ENCODE results near the gene FGG. TPM values are rescaled to one million over a fixed set of nuclear protein-coding genes. Genes with fewer than 3 reads are reported as not detected.
"Not testable (repeated sequence)": the region's sequence is repeated elsewhere in the genome, so short reads cannot be mapped to it uniquely, and the experiment has no call there.

FGG gene
- total and polyA plus RNA-seq, 5 donors, result 0.45 to 1.8 TPM; not detected in 3

DNA sequence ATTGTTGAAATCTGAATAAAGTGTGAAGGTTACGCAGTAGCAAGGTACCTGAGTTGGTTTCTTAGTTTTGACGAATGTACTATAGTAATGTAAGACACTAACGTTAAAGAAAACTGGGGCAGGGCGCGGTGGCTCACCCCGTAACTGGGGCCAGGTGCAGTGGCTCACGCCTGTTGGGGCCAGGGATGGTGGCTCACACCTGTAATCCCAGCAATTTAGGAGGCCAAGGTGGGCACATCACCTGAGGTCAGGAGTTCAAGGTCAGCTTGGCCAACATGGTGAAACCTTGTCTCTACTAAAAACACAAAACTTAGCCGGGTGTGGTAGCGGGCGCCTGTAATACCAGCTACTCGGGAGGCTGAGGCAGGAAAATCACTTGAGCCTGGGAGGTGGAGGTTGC is 15.2 kb downstream of the FGG start:
- H3K4me3 ChIP-seq (ENCODE audit: low read length); DNase-seq; ATAC-seq; intact Hi-C loops (cut with DNase I); H3K27ac ChIP-seq (ENCODE audit: low read length); H3K9me3 ChIP-seq (ENCODE audit: control insufficient read depth, low read length); H3K27me3 ChIP-seq (ENCODE audit: control insufficient read depth, insufficient read depth); H3K4me1 ChIP-seq (ENCODE audit: control insufficient read depth, insufficient read depth, low read length): not testable (repeated sequence)
- 90% methylated on average over 11 of the region's 11 CpGs for WGBS

DNA sequence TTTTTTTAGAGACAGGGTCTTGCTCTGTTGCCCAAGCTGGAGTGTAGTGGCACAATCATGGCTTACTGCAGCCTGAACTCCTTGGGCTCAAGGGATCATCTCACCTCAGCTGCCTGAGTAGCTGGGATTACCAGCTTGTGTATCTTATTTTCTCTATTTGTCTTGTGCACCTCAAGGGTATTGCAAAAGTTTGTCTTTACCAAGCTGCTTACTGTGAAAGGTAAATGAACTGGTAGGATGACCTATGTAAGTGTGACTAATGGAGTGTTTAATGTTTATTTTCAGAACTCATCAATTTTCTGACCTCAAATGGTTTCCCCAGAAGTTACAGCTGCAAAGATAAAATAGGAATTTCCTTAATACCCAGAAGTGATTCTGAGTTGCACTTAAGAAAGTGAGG is 16.6 kb downstream of the FGG start:
- Histone ChIP-seq H3K4me3 (ENCODE audit: low read length) (no peak overlapping the region), H3K27me3 (ENCODE audit: control insufficient read depth, insufficient read depth) (no peaks in the 10 kb centered on the region), H3K27ac (ENCODE audit: low read length) (no peak overlapping the region), H3K4me1 (ENCODE audit: control insufficient read depth, insufficient read depth, low read length) (no peaks in the 10 kb centered on the region), H3K9me3 (ENCODE audit: control insufficient read depth, low read length) (no peaks in the 10 kb centered on the region)
- DNase-seq (no peak), ATAC-seq (no peak)
- intact Hi-C loops (cut with DNase I), result no loop called here

DNA sequence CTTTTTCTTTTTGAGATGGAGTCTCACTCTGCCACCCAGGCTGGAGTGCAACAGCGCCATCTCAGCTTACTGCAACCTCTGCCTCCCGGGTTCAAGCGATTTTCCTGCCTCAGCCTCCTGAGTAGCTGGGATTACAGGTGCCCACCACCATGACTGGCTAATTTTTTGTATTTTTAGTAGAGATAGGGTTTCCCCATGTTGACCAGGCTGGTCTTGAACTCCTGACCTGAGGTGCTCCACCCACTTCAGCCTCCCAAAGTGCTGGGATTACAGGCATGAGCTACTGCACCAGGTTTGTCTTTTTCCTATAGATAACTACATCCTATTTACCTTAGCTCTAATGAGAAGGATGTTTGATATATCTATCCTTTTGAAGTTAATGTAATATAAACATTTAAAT is 18.1 kb downstream of the FGG start:
- ATAC-seq, result not testable (repeated sequence)

DNA sequence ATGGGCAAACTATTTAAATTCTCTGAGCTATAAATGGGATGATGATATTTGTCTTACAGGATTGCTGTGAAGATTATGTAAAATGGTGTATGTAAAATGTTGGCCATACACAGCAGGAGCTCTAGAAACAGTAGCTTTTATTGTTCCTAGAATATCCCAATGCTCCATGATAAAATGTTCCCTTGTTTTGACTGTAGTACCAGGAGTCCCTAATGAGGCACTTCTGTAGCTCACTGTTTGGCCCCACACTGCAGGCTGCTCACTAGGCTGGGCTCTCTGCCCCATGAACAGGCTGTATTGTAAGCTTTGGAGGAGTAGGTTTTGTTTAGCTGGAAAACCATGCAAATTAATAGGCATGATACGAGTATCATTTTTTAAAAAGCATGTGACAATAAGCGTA is 18.6 kb downstream of the FGG start:
- Histone ChIP-seq H3K4me3 (ENCODE audit: low read length) (no peak overlapping the region), H3K9me3 (ENCODE audit: control insufficient read depth, low read length) (no peaks in the 10 kb centered on the region), H3K27ac (ENCODE audit: low read length) (no peak overlapping the region), H3K4me1 (ENCODE audit: control insufficient read depth, insufficient read depth, low read length) (no peaks in the 10 kb centered on the region), H3K27me3 (ENCODE audit: control insufficient read depth, insufficient read depth) (no peaks in the 10 kb centered on the region)
- DNase-seq (no peak), ATAC-seq (no peak)
- WGBS, result 38% methylated on average over 2 of the region's 2 CpGs
- intact Hi-C loops (cut with DNase I), result no loop called here

More for the DNA sequence above, 18.1 kb downstream of the FGG start:
- DNase-seq; H3K27ac ChIP-seq (ENCODE audit: low read length); H3K4me3 ChIP-seq (ENCODE audit: low read length); H3K9me3 ChIP-seq (ENCODE audit: control insufficient read depth, low read length); H3K4me1 ChIP-seq (ENCODE audit: control insufficient read depth, insufficient read depth, low read length); intact Hi-C loops (cut with DNase I); H3K27me3 ChIP-seq (ENCODE audit: control insufficient read depth, insufficient read depth): not testable (repeated sequence)
- WGBS, result 87% methylated on average over 3 of the region's 3 CpGs

DNA sequence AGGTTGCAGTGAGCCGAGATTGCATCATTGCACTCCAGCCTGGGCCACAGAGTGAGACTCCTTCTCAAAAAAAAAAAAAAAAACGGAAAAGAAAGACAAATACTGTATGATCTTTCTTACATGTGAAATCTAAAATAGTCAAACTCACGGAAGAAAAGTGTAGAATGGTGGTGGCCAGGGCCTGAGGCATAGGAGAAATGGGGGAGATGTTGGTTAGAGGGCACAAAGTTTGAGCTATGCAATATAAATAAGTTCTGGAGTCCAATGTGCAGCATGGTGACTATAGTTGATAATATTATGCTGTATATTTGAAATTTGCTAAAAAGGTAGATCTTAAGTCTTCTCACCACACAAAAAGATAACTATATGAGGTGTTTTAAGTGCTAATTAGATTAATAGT is 20.6 kb downstream of the FGG start:
- DNase-seq (no peak), ATAC-seq (no peak)
- Histone ChIP-seq H3K4me1 (ENCODE audit: control insufficient read depth, insufficient read depth, low read length) (no peaks in the 10 kb centered on the region), H3K27me3 (ENCODE audit: control insufficient read depth, insufficient read depth) (no peaks in the 10 kb centered on the region), H3K9me3 (ENCODE audit: control insufficient read depth, low read length) (no peaks in the 10 kb centered on the region), H3K4me3 (ENCODE audit: low read length) (no peak overlapping the region), H3K27ac (ENCODE audit: low read length) (no peak overlapping the region)
- intact Hi-C loops (cut with DNase I), result no loop called here
- WGBS, result 76% methylated on average over 3 of the region's 3 CpGs

DNA sequence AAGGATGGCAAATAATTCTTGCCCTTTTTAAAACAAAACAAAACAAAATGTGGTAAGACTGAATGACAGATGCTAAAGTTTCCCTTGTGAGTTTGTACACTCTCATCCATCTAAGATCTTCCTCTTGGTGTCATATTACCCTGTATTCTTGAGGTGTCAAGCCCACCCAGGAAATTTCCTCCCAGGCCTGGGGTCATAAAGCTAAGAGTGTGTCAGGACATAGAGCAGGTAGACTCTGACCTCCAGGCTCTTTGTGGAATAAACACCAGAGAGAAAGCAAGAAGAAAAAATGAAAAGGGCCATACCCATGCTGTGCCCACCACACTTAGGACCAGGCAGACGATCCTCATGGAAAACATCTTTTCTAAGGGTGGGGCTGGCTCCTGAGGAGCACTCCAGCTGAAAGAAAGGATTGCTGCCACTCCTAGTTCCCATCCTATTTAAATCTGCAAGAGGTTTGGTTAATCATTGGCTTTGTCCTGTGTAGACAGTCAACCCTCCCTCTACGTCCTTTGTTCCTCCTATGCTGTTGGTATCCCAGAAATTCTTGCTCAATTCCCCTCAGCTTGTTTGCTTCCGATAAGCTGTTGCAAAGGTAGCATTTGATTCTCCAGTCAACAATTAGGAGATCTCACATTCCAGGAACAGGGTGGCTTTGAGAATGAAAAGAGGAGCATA is 22.0 kb downstream of the FGG start, which contains the start of gene FGA:
FGA (minus strand) TSS at position 414 of the 678 bp plus-strand sequence; CDS start at position 359, 55 bp downstream.
- Histone ChIP-seq H3K27ac (ENCODE audit: low read length) (no peak within 1 kb of the TSS), H3K9me3 (ENCODE audit: control insufficient read depth, low read length) (no peaks in the 10 kb centered on the region), H3K27me3 (ENCODE audit: control insufficient read depth, insufficient read depth) (no peaks in the 10 kb centered on the region), H3K4me1 (ENCODE audit: control insufficient read depth, insufficient read depth, low read length) (no peaks in the 10 kb centered on the region), H3K4me3 (ENCODE audit: low read length) (no peak within 1 kb of the TSS)
- WGBS, result 63% methylated on average over 3 of the region's 3 CpGs
- ATAC-seq (peak in 1 of 2 donors; percentile 41), DNase-seq (no peak)
- intact Hi-C loops (cut with DNase I), result no loop called here

DNA sequence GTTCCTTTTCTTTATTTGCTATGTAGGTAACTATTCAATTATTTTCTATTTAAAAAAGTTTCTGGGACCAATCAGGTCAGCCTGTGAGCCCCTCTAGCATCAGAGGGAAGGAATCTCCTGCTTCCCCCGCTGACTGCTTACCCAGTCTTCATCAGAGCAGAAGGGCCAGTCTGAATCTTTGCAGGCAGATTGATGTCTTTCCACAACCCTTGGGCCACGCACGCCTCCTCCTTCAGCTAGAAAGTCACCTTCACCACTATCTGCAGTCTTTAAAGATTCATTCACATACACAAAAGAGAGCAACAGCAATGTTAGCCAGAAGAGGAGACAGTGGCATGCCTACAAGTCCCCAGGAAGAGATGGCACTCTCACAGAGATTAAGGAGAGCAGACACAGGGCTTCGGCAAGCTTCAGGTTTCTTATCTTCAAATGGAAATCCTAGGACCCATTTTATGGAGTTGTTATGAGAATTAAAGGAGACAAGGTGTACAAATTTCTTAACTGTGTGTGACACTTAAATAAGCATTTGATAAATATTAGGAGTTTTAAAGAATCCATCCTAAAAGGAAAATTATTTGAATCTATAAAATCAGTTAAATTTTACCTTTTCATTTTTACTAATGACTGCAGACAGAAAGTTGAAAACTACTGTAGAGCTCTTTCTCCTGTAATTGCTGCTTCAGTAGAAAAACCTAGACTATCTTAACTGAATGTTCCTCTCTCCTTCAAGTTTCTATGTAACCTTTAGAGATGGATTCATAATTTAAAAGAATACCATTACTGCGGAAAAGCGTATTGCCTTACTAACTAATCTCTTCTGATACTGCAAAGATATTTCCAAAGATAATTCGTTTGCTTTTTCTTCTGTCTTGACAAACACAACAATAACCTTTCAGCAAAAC is 22.9 kb downstream of the FGG start:
- Histone ChIP-seq H3K27ac (ENCODE audit: low read length) (no peak overlapping the region), H3K4me1 (ENCODE audit: control insufficient read depth, insufficient read depth, low read length) (no peaks in the 10 kb centered on the region), H3K4me3 (ENCODE audit: low read length) (no peak overlapping the region), H3K9me3 (ENCODE audit: control insufficient read depth, low read length) (no peaks in the 10 kb centered on the region), H3K27me3 (ENCODE audit: control insufficient read depth, insufficient read depth) (no peaks in the 10 kb centered on the region)
- DNase-seq (no peak), ATAC-seq (no peak)
- intact Hi-C loops (cut with DNase I), result no loop called here
- WGBS, result 67% methylated on average over 7 of the region's 7 CpGs

DNA sequence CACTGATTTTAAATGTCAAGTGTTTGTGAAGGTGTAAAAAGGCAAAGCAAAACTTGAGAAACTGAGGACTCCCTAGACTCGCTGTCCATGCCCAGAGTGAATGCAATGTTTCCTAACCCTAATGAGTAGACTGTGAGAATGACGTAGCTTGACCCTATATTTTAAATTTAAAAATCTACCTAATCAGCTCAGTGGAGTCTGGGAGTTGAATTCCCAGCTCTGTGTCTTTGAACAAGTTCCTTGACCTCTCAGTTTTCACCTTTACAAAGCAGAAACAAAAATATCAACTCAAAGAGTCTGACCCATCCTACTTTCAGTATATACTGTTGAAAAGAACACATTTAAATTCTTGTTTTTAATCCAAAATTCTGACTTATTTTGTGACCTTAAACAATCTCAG is 24.3 kb downstream of the FGG start:
- DNase-seq (no peak), ATAC-seq (no peak)
- Histone ChIP-seq H3K4me1 (ENCODE audit: control insufficient read depth, insufficient read depth, low read length) (no peaks in the 10 kb centered on the region), H3K4me3 (ENCODE audit: low read length) (no peak overlapping the region), H3K27me3 (ENCODE audit: control insufficient read depth, insufficient read depth) (no peaks in the 10 kb centered on the region), H3K27ac (ENCODE audit: low read length) (no peak overlapping the region), H3K9me3 (ENCODE audit: control insufficient read depth, low read length) (no peaks in the 10 kb centered on the region)
- WGBS, result 83% methylated on average over 2 of the region's 2 CpGs
- intact Hi-C loops (cut with DNase I), result no loop called here

DNA sequence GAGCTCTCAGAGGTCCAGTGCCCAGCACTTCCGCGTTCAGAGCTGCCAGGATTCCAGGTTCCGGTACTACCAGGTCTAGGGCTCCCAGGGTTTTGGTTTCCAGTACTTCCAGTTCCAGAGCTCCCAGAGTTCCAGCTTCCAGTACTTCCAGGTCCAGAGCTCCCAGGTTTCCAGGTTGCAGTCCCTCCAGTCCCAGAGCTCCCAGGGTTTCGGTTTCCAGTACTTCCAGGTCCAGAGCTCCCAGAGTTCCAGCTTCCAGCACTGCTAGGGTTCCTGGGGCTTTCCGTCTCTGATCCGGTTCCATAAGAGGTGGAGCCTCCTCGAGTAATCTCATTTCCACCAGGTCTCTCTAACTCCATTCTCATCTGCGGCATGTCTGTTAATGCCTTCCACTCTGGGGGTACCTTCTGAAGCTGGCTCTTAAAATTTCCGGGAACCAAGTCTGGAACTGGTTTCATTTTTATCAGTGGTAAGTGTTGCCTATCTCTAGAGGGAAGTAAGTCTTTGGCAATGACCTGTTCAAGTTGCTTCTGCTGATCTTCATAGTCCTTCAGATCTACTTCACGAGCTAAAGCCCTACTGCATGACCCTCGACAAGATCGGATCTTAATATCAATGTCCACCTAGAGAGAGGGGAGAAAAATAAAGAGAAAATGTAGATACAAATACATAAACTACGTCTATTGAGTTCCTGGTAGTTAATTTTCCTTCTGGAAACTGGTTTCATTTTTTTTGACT is 26.0 kb downstream of the FGG start:
- intact Hi-C loops (cut with DNase I), result no loop called here
- no peak overlapping the region for H3K27ac ChIP-seq (ENCODE audit: low read length)
- H3K27me3 ChIP-seq (ENCODE audit: control insufficient read depth, insufficient read depth), result no peaks in the 10 kb centered on the region
- H3K4me1 ChIP-seq (ENCODE audit: control insufficient read depth, insufficient read depth, low read length), result no peaks in the 10 kb centered on the region
- no peaks in the 10 kb centered on the region for H3K9me3 ChIP-seq (ENCODE audit: control insufficient read depth, low read length)
- 88% methylated on average over 13 of the region's 13 CpGs for WGBS
- ATAC-seq (no peak), DNase-seq (no peak)
- no peak overlapping the region for H3K4me3 ChIP-seq (ENCODE audit: low read length)

DNA sequence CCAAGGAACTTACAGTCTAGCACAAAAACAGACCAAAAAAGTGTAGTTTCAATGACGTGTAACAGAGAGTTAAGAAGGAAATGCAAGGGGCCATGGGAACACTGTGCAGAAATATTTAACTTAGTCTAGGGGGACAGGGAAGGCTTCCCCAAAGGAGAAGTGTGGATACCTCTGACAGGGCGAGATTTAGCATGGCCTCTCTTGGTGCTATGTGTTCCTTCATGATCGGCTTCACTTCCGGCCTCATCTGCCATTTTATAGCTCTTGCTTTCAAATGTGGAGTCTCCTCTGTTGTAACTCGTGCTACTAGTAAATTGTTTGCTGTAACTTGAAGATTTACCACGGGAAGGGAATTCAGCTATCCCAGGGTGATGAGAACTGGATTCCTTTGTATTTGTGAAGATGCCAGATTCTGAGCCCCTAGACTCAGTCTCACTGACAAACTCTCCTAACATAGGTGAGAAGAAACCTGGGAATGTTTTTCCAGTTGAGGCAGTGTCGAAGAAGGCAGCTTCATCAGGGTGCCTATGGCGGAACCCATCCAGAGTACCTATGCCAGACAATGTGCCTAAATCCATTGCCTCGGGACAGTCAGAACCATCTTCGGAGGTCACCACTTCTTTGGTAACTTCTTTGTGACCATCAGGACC is 27.0 kb downstream of the FGG start:
- no peak for ATAC-seq
- Histone ChIP-seq H3K27ac (ENCODE audit: low read length) (no peak overlapping the region), H3K27me3 (ENCODE audit: control insufficient read depth, insufficient read depth) (no peaks in the 10 kb centered on the region), H3K9me3 (ENCODE audit: control insufficient read depth, low read length) (no peaks in the 10 kb centered on the region), H3K4me1 (ENCODE audit: control insufficient read depth, insufficient read depth, low read length) (no peaks in the 10 kb centered on the region), H3K4me3 (ENCODE audit: low read length) (no peak overlapping the region)
- intact Hi-C loops (cut with DNase I), result no loop called here
- 85% methylated on average over 10 of the region's 10 CpGs for WGBS
- no peak for DNase-seq

Measured in right cardiac atrium (tissue), 5 donors.